DND-41 (cell line): ENCODE results near the gene CLEC20A.

Source experiments
- EZH2 ChIP-seq: IDR thresholded peaks from 3 replicates; pipeline ENCODE4 v1.6.1; 2012; ENCODE audit warnings: borderline replicate concordance, low read depth, mild to moderate bottlenecking, moderate library complexity, low read length, inconsistent platforms; ENCODE audit not compliant: severe bottlenecking
- TF ChIP-seq, protein P1 (sequence below): IDR thresholded peaks from 2 replicates; pipeline ENCODE4 v1.5.1; 2012; ENCODE audit warnings: borderline replicate concordance, low read length, moderate library complexity, mild to moderate bottlenecking; ENCODE audit not compliant: poor library complexity, severe bottlenecking; ENCODE audit errors: extremely low read depth

- TF ChIP-seq, protein P1, sequence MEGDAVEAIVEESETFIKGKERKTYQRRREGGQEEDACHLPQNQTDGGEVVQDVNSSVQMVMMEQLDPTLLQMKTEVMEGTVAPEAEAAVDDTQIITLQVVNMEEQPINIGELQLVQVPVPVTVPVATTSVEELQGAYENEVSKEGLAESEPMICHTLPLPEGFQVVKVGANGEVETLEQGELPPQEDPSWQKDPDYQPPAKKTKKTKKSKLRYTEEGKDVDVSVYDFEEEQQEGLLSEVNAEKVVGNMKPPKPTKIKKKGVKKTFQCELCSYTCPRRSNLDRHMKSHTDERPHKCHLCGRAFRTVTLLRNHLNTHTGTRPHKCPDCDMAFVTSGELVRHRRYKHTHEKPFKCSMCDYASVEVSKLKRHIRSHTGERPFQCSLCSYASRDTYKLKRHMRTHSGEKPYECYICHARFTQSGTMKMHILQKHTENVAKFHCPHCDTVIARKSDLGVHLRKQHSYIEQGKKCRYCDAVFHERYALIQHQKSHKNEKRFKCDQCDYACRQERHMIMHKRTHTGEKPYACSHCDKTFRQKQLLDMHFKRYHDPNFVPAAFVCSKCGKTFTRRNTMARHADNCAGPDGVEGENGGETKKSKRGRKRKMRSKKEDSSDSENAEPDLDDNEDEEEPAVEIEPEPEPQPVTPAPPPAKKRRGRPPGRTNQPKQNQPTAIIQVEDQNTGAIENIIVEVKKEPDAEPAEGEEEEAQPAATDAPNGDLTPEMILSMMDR = no peak
- no peak for TF ChIP-seq EZH2
Observed at GRCh38 chr1:178527117-178527516, 30.4 kb upstream of the CLEC20A start.
